ENCODE results near the gene FBXL17.

Gene FBXL17

DNA sequence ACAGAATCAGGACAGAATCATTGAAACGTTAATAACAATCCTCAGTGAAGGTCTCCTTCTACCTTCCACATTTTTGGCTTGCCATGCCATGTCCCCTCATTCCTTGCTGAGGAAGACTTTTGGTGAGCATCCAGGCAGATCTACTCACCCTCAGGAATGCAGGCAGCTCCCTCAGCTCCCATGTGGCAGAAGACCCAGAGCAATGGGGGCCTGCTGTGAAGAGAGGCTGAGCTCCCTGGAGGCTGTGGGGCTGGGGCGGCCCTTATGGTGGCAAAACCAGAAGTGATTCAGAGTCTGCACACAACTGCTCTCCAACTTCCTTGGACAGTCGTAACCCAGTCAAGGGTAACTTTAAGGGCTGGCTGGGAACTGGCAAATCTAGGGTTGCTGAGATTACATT, 463.9 kb downstream of the FBXL17 start:
- H3K4me1 ChIP-seq (ENCODE audit: control insufficient read depth, low read depth, low read length): no peaks in the 10 kb centered on the region
- H3K27me3 ChIP-seq (ENCODE audit: control insufficient read depth, insufficient read depth, low read length): no peaks in the 10 kb centered on the region
- H3K27ac ChIP-seq (ENCODE audit: low read length): no peak overlapping the region
- no peak overlapping the region for H3K4me3 ChIP-seq (ENCODE audit: low read length)
- no peak overlapping the region for H3K9ac ChIP-seq (ENCODE audit: low read length)
- H3K9me3 ChIP-seq (ENCODE audit: control insufficient read depth, low read depth, low read length): no peaks in the 10 kb centered on the region
- no peaks in the 10 kb centered on the region for H3K36me3 ChIP-seq (ENCODE audit: control insufficient read depth, low read depth, low read length)

DNA sequence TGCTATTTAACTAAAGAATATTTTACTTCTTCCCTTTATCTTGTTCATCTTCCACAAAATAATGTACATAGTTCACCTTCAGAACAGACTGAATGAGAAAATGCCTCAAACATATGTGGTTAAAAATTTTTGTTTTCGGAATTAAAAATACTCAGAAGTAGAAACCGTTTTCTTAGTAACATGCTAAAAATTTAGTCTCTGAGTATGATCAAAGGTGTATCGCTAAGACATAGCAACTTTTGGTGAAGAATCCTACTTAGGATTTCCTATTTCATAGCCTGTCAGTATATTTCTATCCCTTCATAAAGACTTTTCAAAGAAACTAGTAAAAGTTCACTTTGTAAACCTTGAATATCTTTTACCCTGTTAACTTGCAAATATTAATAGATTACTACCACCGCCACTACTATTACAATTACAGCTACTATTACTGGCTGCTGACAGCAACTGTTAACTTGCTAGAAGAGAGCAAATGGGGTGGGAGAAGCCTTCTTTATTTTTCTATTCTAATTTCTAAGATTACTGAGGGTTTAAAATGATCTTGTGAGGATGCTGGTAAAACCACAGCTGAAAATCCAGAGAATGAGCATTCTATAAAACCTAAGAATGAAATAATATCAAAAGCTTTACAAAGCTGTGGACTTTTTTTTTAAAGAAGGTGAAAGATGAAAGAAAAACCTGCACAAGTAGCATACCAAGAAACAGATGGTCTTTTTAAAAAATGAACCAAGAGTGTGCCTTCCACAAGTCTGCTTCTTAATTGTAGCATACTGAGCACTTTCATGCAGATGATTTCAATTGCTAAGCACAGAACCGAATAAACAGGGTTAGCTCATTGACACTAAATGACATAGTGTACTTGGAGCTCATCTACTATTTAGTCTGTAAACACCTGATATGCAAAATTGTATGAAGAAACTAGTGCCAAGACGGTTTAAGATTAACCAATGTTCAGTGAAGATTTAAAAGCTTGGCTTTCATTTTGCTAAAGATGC, 464.9 kb downstream of the FBXL17 start:
- Histone ChIP-seq H3K9ac (ENCODE audit: low read length) (no peak overlapping the region), H3K27ac (ENCODE audit: low read length) (no peak overlapping the region), H3K9me3 (ENCODE audit: control insufficient read depth, low read depth, low read length) (no peaks in the 10 kb centered on the region), H3K36me3 (ENCODE audit: control insufficient read depth, low read depth, low read length) (no peaks in the 10 kb centered on the region), H3K4me3 (ENCODE audit: low read length) (no peak overlapping the region), H3K27me3 (ENCODE audit: control insufficient read depth, insufficient read depth, low read length) (no peaks in the 10 kb centered on the region), H3K4me1 (ENCODE audit: control insufficient read depth, low read depth, low read length) (no peaks in the 10 kb centered on the region)

DNA sequence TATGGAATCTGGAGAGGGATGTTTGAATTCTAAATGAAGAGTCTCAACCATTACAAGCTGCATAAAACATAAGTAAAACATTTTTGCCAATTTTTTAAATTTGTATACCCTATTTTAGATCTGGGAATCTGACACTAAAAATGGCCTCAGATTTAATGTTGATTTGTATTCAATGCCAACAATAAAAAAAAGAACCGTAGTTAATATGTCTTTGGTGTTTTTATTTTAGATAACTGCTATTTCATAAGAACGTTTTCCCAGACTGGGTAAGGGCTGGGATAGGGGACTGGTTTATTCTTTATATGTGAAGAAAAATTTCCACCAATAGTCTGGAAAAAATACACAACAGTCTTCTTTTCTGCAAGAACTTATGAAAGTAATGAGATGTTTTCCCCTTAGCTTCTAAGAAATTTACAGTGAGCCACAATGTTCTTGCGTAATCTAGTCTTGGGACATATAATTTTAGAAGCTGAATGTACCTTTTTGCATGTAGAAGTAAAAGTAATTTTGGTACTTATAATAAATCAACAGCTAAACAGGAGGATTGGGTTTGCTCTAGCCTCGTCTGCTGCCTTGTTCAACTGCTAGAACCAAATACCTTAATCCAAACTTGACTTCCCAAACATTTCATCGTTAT, 466.6 kb downstream of the FBXL17 start:
- Histone ChIP-seq H3K27me3 (ENCODE audit: control insufficient read depth, insufficient read depth, low read length) (no peaks in the 10 kb centered on the region), H3K9ac (ENCODE audit: low read length) (no peak overlapping the region), H3K9me3 (ENCODE audit: control insufficient read depth, low read depth, low read length) (no peaks in the 10 kb centered on the region), H3K36me3 (ENCODE audit: control insufficient read depth, low read depth, low read length) (no peaks in the 10 kb centered on the region), H3K27ac (ENCODE audit: low read length) (no peak overlapping the region), H3K4me1 (ENCODE audit: control insufficient read depth, low read depth, low read length) (no peaks in the 10 kb centered on the region), H3K4me3 (ENCODE audit: low read length) (no peak overlapping the region)

DNA sequence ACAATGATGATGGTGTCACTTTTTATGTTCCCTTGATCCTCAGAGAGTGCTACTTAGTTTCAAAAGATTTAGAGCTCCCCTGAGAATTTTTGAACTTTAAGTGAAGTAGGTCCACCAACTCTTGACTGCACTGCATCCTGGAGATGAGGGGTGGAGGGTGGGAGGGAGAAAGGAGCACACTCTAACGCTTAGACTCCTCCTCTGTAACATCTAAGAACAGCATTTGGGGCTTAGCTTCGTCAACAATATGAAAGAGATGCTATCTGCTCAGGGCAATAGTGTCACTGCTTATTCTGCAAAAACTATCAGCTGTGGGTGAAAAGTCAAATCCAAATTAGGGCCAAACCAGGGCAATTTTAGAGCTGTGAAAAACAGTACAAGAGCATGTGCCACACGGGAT, 468.4 kb downstream of the FBXL17 start:
- Histone ChIP-seq H3K4me1 (ENCODE audit: control insufficient read depth, low read depth, low read length) (no peaks in the 10 kb centered on the region), H3K27ac (ENCODE audit: low read length) (no peak overlapping the region), H3K36me3 (ENCODE audit: control insufficient read depth, low read depth, low read length) (no peaks in the 10 kb centered on the region), H3K27me3 (ENCODE audit: control insufficient read depth, insufficient read depth, low read length) (no peaks in the 10 kb centered on the region), H3K9me3 (ENCODE audit: control insufficient read depth, low read depth, low read length) (no peaks in the 10 kb centered on the region), H3K9ac (ENCODE audit: low read length) (no peak overlapping the region), H3K4me3 (ENCODE audit: low read length) (no peak overlapping the region)

DNA sequence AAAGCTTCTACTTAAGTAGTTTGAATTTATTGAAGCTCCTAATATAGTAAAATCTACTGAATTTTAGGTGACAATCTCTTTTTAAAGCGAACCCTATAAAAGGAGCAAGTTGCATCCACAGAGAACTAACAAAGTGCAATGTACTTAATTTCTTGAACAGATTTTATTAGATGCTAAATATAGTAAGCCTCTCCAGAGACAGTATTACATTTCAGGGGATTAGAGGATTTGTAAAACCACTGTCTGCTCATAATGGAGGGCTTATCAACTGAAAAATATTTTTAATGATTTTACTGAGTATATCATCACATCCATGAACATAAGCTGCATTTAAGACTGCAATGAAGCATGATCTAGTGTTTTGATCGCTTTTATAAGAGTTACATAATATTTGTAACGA, 481.2 kb downstream of the FBXL17 start:
- Histone ChIP-seq H3K4me3 (ENCODE audit: low read length) (no peak overlapping the region), H3K27me3 (ENCODE audit: control insufficient read depth, insufficient read depth, low read length) (no peaks in the 10 kb centered on the region), H3K36me3 (ENCODE audit: control insufficient read depth, low read depth, low read length) (no peaks in the 10 kb centered on the region), H3K9ac (ENCODE audit: low read length) (no peak overlapping the region), H3K9me3 (ENCODE audit: control insufficient read depth, low read depth, low read length) (no peaks in the 10 kb centered on the region), H3K27ac (ENCODE audit: low read length) (no peak overlapping the region), H3K4me1 (ENCODE audit: control insufficient read depth, low read depth, low read length) (no peaks in the 10 kb centered on the region)

DNA sequence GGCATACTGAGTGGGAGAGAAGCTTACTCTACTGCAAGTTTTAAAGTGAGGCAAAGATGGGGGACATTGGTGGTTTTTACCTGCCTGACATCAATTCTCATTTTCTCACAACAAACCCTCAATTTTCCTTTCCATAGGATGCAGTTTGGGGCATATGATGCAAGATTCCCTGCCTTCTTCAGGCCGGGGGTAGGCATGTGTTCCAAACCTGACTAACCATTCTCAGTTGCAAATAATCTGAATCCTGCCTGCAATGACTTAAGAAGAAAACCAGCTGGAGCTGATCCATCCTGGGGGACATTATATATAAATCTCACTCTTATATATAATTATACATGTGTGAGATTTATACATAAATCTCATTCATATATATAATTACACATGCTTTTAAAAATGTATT, 487.5 kb downstream of the FBXL17 start:
- Histone ChIP-seq H3K4me3 (ENCODE audit: low read length) (no peak overlapping the region), H3K27ac (ENCODE audit: low read length) (no peak overlapping the region), H3K27me3 (ENCODE audit: control insufficient read depth, insufficient read depth, low read length) (no peaks in the 10 kb centered on the region), H3K4me1 (ENCODE audit: control insufficient read depth, low read depth, low read length) (no peaks in the 10 kb centered on the region), H3K9ac (ENCODE audit: low read length) (no peak overlapping the region), H3K36me3 (ENCODE audit: control insufficient read depth, low read depth, low read length) (no peaks in the 10 kb centered on the region), H3K9me3 (ENCODE audit: control insufficient read depth, low read depth, low read length) (no peaks in the 10 kb centered on the region)

DNA sequence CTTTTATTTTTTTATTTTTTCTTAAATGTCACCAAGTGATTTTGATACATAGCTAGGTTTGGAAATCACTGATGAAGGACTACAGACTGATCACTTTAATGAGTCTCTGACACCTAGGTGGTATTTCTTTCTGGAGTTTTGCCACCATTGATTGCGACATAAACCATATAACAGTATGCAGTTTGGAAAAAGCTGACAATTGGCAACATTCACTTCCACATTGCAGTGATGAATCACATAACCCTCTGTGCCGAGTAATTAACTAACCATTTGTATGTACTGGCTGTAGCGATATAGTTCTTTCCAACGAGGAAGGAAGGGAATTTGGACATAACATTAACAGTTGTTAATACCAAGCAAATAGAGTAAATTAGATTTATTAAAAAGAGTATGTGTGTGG, 488.3 kb downstream of the FBXL17 start:
- Histone ChIP-seq H3K9ac (ENCODE audit: low read length) (no peak overlapping the region), H3K9me3 (ENCODE audit: control insufficient read depth, low read depth, low read length) (no peaks in the 10 kb centered on the region), H3K36me3 (ENCODE audit: control insufficient read depth, low read depth, low read length) (no peaks in the 10 kb centered on the region), H3K4me1 (ENCODE audit: control insufficient read depth, low read depth, low read length) (no peaks in the 10 kb centered on the region), H3K4me3 (ENCODE audit: low read length) (no peak overlapping the region), H3K27ac (ENCODE audit: low read length) (no peak overlapping the region), H3K27me3 (ENCODE audit: control insufficient read depth, insufficient read depth, low read length) (no peaks in the 10 kb centered on the region)

DNA sequence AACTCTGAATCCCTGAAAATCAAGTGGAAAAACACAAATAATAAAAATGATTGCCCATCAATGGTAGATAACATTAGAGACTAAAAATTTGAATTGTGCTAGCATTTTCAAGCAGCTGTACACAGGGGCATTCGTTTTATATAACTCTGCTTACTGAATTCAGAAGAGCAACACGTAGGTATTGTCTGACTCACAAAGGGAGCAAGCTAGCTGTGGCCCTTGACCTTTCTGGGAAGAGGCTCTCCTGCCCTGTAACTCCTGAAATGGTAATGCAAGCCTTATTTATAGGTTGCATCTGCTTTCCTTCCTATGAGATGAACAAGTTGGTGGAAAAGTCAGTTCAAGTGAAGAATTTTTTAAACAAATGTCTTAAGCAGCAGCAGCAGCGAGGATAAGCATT, 492.5 kb downstream of the FBXL17 start:
- Histone ChIP-seq H3K27me3 (ENCODE audit: control insufficient read depth, insufficient read depth, low read length) (no peaks in the 10 kb centered on the region), H3K9me3 (ENCODE audit: control insufficient read depth, low read depth, low read length) (no peaks in the 10 kb centered on the region)

DNA sequence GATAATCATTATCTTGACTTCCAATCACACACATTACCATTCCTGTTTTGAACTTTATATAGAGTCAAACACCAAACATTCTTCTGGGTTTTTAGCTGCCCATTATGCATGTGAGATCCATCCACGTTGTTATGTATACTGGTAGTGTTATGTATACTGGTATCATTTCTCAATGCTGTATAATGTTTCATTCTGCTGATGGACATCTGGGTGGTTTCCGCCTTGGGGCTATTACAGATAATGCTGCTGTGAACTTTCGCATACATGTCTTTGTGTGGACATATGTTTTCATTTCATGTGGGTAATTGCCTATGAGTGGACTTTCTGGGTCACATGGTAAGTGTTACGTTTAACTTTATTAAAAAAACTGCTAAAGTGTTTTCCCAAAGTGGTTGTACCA, 493.4 kb downstream of the FBXL17 start:
- Histone ChIP-seq H3K27me3 (ENCODE audit: control insufficient read depth, insufficient read depth, low read length) (no peaks in the 10 kb centered on the region), H3K4me3 (ENCODE audit: low read length) (no peak overlapping the region)

More for the DNA sequence above, 492.5 kb downstream of the FBXL17 start:
- Histone ChIP-seq H3K9ac (ENCODE audit: low read length) (no peak overlapping the region), H3K27ac (ENCODE audit: low read length) (no peak overlapping the region), H3K4me1 (ENCODE audit: control insufficient read depth, low read depth, low read length) (peaks cover 5% of the 10 kb centered on the region), H3K36me3 (ENCODE audit: control insufficient read depth, low read depth, low read length) (no peaks in the 10 kb centered on the region), H3K4me3 (ENCODE audit: low read length) (no peak overlapping the region)

DNA sequence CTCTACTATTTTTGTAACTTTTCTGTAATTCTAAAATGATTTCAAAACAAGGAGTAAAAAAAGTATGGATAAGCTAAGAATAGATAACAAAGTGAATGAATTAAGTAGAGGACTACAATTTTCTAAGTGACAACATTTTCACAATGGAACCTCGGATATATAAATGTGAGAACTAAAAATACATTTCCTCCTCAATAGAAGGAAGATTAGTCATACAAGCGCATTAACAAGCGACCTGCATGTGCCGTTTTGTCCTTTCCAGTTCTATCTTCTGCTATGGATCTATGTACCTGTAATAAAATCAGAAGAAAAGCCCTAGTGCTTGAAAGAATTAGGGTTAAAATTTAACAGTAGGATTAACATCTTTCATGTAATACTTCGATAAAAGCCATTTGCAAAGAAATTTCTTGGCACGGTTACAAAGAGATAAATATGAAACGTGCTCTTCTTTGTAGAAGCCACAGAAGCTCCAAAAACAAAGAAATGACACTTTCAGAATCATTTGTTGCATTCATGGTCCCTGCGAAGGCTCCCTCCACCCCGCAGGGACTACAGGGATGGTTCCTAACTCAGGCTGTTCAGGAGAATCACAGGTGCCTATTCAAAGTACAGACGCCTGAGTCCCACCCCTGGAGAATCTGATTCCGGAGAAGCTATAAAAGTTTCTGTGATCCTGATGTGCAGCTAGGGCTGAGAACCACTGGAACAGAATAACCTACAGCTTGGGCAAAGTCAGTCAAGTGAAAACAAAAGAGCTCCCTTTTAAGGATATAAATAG, 494.5 kb downstream of the FBXL17 start:
- H3K27me3 ChIP-seq (ENCODE audit: control insufficient read depth, insufficient read depth, low read length): no peaks in the 10 kb centered on the region
- H3K9ac ChIP-seq (ENCODE audit: low read length): no peak overlapping the region
- peaks cover 5% of the 10 kb centered on the region for H3K4me1 ChIP-seq (ENCODE audit: control insufficient read depth, low read depth, low read length)
- H3K36me3 ChIP-seq (ENCODE audit: control insufficient read depth, low read depth, low read length): no peaks in the 10 kb centered on the region
- H3K27ac ChIP-seq (ENCODE audit: low read length): no peak overlapping the region
- no peak overlapping the region for H3K4me3 ChIP-seq (ENCODE audit: low read length)
- H3K9me3 ChIP-seq (ENCODE audit: control insufficient read depth, low read depth, low read length): no peaks in the 10 kb centered on the region

More for the DNA sequence above, 493.4 kb downstream of the FBXL17 start:
- Histone ChIP-seq H3K4me1 (ENCODE audit: control insufficient read depth, low read depth, low read length) (peaks cover 5% of the 10 kb centered on the region), H3K27ac (ENCODE audit: low read length) (no peak overlapping the region), H3K9me3 (ENCODE audit: control insufficient read depth, low read depth, low read length) (no peaks in the 10 kb centered on the region), H3K36me3 (ENCODE audit: control insufficient read depth, low read depth, low read length) (no peaks in the 10 kb centered on the region), H3K9ac (ENCODE audit: low read length) (no peak overlapping the region)

DNA sequence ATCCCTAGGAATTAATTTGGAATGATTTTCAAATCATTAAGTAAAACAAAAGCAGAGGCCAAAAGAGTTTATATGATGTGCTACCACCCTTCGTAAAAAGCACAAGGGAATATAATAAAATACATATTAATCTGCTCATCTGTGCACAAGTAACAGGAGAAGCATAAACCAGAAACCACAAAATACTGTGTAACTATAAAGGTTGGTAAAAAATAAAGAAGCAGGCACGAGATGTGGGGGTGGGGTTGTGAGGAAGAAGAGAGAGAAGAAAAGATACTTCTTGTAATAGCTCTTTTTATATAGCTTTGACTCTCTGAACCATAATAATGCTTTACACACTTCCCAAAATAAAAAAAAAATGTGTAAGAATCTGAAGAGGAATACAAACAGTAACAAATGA, 496.3 kb downstream of the FBXL17 start:
- Histone ChIP-seq H3K27me3 (ENCODE audit: control insufficient read depth, insufficient read depth, low read length) (no peaks in the 10 kb centered on the region), H3K9me3 (ENCODE audit: control insufficient read depth, low read depth, low read length) (no peaks in the 10 kb centered on the region), H3K9ac (ENCODE audit: low read length) (no peak overlapping the region), H3K4me3 (ENCODE audit: low read length) (no peak overlapping the region), H3K36me3 (ENCODE audit: control insufficient read depth, low read depth, low read length) (no peaks in the 10 kb centered on the region), H3K4me1 (ENCODE audit: control insufficient read depth, low read depth, low read length) (peaks cover 5% of the 10 kb centered on the region), H3K27ac (ENCODE audit: low read length) (no peak overlapping the region)
